K562 (cell line): ENCODE measurements around the gene SLC5A10.

Experiments used
- HMG20A ChIP-seq: fragments of 450-650 bp; formaldehyde crosslinking; conservative IDR thresholded peaks from 2 replicates; pipeline ENCODE4 v1.4.0; 2020; ENCODE audit warnings: mild to moderate bottlenecking, mixed read lengths
- JUND ChIP-seq, 2 experiments: IDR thresholded peaks; 2 replicates in 1 of 2; 3 replicates in 1 of 2; pipeline ENCODE4 v1.6.1; 2011; ENCODE audit warnings: borderline replicate concordance in 2 of 2, low read depth in 2 of 2, low read length in 2 of 2, improper control_type of control experiment in 1 of 2, missing biosample characterization in 1 of 2, missing genetic modification characterization in 1 of 2, missing genetic modification reagents in 1 of 2
- POLR2AphosphoS5 ChIP-seq: IDR thresholded peaks from 2 replicates; pipeline ENCODE4 v1.6.1; 2011; ENCODE audit warnings: mild to moderate bottlenecking, low read depth, low read length, moderate library complexity; ENCODE audit not compliant: control insufficient read depth, insufficient read depth
- REST ChIP-seq, 2 experiments: fragments of 450-650 bp; formaldehyde crosslinking in 1 of 2; IDR thresholded peaks; 2 replicates each; pipeline versions ENCODE4 v1.4.0 to v1.6.1; 2014 to 2020; ENCODE audit warnings: mild to moderate bottlenecking in 2 of 2, borderline replicate concordance in 1 of 2, low read depth in 1 of 2
- SRSF9 ChIP-seq: fragments of 200-400 bp; formaldehyde crosslinking; IDR thresholded peaks from 2 replicates; pipeline ENCODE4 v1.6.1; 2017; ENCODE audit warnings: low read depth, low read length, borderline replicate concordance

GRCh38 chr17:19016881-19017280, 64.9 kb downstream of the SLC5A10 start:
- no peak for TF ChIP-seq JUND (IDR thresholded peaks at IDR 0.05; ENCODE audit: borderline replicate concordance, low read depth, low read length)
- no peak for TF ChIP-seq JUND (tag; IDR thresholded peaks at IDR 0.05; ENCODE audit: borderline replicate concordance, low read depth, low read length)
- no peak for TF ChIP-seq SRSF9
- no peak for TF ChIP-seq HMG20A (CRISPR knock-in tag)
- TF ChIP-seq POLR2AphosphoS5 = no peak
- no peak for TF ChIP-seq REST (IDR thresholded peaks at IDR 0.05; ENCODE audit: borderline replicate concordance)
- TF ChIP-seq REST (CRISPR knock-in tag; IDR thresholded peaks at IDR 0.05; ENCODE audit: low read depth) = no peak
